CD4-positive, alpha-beta T cell treated with Interleukin-4 for 4 hours (primary cell): ENCODE data around the gene JOSD2.
"Not testable (repeated sequence)": the region's sequence is repeated elsewhere in the genome, so short reads cannot be mapped to it uniquely, and the experiment has no call there.

Experiments used
- DNase-seq: peaks from one replicate; pipeline ENCODE4 v3.0.0-alpha.2; 2020

Gene JOSD2

DNA sequence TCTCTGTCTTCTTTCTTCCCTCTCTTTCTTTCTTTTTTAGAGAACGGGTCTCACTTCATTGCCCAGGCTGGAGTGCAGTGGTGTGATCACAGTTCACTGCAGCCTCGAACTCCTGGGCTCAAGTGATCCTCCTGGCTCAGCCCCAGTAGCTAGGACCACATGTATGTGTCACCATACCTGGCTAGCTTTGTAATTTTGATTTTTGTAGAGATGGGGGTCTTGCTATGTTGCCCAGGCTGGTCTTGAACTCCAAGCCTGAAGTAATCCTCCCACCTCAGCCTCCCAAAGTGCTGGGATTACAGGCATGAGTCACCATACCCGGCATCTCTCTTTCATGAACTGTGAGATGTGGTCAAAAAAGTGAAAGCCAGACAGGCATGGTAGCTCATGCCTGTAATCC is 37.7 kb downstream of the JOSD2 start:
- not testable (repeated sequence) for DNase-seq

DNA sequence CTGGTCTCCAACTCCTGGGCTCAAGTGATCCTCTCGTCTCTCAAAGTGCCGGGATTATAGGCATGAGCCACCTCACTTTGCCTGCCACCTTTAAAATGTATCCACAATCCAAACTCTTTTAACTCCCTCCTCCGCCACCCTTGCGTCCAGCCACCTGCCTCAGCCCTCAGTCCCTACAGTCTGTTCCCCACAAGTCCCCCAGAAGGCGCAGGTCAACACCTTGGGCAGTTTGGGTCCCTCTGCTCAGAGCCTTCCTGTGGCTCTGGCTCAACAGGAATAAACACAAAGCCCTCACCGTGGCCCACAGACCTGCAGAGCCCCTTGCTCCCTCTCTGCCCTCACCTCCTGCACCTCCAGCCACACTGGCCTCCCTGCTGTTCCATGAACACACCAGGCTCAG is 42.2 kb downstream of the JOSD2 start:
- no peak for DNase-seq

DNA sequence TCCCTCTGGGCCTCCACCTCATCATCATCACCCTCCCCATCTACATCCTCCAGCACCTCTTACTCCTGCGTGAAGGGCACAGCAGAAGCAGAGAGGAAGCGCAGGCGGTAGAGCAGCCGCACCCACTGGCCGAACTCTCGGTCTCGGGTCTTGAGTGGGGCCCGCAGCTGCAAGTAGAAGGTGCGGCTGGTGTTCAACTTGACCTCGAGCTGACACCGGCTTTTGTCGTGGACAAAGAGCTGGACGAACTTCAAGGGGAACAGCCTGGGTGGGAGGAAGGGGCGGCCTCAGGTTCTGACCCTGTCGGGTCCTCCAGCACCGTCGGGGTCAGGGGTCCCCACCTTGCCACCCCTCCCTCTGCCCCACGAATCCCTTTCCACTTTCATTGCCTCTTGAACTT is 43.4 kb downstream of the JOSD2 start:
- DNase-seq: no peak

DNA sequence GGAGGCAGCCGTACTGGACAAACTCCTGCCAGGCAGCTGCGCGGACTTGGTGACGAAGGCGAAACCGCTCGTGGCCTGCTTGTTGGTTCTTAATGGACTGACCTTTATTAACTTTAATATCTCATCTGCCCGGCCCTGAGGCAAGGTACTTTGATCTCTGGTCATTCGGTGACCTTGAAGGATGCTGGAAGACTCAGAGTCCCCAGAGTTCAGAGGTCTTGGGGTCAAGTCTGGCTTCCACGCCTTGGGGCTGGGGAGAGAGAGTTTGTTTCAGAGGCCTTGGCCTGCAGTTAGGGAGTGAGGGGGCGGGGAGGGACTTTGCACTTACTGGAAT is 44.3 kb downstream of the JOSD2 start:
- no peak for DNase-seq

DNA sequence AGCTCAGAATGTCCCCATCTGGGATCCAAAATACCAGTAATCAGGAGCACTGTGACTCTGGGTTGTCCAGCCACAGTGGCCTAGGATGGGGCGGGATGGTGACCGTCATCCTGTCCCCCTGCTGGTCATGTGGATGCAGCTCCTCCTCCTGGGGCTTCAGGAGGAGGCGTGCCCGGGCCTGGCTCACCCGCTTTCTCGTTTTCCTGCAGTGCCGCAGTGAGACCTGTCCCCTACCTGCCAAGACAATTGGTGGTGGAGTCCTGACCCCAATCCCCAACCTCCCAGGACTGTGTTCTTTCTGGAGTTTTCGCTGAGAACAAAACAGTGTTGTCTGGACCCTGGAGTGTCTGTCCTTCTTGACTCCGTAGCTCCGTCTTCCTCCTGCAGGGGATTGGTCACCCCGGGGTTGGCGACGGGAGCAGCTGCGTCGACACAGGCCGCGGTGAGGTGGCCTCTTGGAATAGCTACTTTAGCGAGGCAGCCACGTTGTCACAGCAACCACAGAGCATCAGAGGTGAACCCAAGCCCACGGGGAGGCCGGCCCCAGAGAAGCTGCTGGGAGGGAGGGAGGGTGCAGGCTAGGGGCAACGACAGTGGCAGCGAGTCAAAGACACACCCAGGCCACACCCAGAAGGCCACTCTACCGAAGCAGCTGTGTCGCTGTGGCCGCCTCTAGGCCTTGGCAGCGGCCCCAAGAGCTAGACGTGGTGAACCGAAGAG is 44.8 kb downstream of the JOSD2 start:
- DNase-seq: no peak

DNA sequence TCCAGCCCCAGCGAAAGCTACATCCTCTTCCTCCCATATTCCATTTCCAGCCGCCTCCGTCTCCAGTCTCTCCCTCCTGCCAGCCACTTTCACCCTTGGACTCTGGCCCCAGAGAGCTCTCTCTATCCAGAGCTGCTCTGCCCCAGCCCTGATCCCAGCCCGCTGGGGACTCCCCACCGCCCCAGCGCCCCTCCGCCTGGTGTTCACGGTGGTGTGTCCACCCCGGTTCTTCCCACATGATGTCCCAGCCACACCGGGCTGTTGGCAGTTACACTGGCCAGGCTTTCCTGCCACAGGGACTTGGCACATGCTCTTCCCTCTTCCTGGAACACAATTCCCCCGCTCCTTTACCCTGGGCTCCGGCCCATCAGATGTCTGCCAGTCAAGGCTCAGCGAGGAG is 46.0 kb downstream of the JOSD2 start:
- DNase-seq: no peak

DNA sequence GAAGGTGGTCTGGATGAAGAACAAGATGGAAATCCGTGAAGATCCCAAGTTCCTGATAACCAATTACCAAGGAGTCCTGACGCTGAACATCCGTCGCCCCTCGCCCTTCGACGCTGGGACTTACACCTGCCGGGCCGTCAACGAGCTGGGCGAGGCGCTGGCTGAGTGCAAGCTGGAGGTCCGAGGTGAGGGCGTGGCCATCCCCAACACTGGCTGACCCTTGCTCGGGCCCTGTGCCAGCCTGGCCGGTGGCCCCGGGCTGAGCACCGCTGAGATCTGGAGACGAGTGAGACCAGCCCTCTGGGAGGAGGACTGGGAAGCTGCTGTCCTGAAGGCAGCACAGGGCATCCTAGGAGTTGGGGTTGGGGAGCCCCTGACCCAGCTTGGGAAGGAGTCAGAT is 46.6 kb downstream of the JOSD2 start:
- no peak for DNase-seq

DNA sequence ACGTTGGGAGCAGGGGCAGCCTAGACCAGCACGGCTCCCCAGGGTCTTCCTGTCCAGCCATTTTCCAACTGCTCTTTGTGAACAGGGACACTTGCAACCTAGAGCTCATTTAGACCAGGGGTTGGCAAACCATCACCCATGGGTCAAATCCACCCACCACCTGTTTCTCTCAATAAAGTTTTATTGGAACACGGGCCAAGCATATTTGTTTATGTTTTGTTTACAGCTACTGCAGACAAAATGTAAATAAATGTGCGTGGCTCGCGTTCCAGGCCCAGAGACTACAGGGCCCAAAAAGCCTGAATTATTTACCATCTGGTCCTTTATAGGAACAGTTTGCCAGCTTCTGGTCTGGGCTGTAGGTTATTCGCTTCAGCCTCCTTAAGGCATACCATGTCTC is 48.0 kb downstream of the JOSD2 start:
- no peak for DNase-seq

DNA sequence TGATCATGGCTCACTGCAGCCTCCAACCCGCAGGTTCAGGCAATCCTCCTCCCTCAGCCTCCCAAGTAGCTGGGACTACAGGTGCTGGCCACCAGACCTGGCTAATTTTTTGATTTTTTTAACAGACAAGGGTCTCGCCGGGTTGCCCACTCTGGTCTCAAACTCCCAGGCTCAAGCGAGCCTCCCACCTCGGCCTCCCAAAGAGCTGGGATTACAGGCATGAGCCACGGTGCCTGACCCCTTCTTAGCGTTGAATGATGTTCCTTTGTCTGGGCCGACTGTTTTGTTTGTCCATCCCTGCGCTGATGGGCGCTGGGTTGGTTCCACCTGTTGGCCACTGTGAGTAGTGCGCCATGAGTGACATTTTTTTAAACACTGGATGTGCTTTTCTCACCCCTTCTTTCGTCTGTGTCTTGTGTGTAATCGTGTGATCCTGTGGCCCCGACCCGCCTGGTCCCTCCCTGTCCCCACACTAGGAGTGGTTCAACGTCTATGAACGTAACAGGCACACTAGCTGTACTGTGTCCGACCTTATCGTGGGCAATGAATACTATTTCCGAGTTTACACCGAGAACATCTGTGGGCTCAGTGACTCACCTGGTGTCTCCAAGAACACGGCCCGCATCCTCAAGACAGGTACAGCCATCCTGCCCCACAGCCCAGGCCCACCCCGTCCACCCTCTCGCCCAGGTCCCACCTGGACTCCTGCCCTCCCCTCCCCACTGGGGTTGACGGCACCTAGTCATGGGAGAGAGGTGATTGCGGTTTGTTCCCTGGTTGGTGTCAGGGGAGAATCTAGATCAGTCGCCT is 49.7 kb downstream of the JOSD2 start:
- peak; percentile 66 for DNase-seq

DNA sequence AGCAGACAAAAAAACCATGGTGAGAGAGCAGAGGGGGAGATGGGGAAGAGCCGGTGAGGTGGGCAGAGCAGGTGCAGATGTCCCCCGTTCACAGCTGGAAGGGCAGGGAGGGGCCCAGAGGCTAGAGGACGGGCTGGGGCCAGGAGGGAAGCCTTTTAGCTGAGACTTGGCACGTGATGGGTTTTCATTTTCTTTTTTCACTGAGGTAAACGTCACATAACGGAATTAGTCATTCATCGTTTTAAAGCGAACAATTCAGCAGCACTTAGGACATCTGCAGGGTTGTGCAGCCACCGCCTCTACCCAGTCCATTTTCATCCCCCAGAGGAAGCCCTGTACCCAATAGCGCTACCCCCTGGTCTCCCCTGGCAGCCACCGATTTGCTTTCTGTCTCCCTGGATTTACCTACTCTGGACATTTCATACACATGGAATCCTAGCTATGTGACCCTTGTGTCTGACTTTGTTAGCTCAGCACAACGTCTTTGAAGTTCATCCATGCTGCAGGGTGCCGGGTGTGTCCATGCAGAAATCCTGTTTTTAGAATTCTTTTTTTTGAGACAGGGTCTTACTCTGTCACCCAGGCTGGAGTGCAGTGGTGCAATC is 50.7 kb downstream of the JOSD2 start:
- DNase-seq: no peak

DNA sequence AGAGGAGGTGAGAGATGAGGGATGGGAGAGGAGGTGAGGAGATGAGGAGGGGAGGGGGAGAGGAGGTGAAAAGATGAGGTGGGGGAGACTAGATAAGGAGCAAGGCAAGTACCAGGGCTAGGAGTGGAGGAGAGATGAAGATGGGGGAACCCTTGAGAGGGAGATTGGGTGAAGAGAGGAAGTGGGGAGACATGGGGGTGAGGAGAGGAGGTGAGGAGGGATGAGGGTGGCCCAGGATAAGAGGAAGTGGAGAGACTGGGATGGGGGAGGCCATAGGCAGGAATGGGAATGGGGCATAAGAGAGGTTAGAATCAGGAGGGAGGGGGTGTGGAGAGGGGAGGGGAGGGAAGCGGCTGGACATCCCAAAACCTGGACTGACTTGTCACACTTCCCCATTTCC is 51.4 kb downstream of the JOSD2 start:
- DNase-seq: no peak

DNA sequence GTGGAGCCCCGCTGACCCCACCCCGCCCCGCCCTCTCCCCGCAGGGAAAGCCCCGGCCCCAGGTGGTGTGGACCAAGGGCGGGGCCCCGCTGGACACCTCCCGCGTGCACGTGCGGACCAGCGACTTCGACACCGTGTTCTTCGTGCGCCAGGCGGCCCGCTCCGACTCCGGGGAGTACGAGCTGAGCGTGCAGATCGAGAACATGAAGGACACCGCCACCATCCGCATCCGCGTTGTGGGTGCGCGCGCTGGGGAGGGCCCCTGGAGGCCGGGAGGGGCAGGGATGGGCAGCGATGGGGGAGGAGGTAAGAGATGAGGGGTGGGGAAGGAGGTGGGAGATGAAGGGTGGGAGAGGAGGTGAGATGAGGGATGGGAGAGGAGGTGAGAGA is 51.9 kb downstream of the JOSD2 start:
- DNase-seq: no peak

DNA sequence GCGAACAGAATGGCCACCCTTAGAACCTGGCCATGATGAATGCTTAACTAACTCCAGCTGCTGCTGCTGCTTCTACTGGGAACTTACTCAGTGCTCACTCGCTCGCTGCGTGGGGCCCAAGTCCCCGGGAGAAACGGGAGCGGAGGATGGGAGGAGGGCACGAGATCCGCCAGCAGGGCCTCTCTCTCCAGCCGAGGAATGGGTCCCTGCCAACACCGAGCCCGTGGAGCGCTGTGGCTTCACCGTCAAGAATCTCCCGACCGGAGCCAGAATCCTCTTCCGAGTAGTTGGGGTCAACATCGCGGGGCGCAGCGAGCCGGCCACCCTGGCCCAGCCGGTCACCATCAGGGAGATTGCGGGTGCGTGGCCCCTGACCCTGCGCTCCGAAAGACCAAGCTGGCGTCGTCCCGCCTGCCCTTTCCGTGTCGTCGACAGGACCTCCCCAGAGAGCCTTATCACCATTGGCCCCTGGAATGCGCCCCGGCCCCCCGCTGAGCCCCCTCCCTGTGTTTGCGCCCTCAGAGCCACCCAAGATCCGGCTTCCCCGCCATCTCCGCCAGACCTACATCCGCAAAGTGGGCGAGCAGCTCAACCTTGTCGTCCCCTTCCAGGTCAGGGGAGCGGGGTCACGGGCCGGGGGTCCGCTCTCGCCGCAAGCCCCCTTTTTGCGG is 52.5 kb downstream of the JOSD2 start:
- DNase-seq: no peak

DNA sequence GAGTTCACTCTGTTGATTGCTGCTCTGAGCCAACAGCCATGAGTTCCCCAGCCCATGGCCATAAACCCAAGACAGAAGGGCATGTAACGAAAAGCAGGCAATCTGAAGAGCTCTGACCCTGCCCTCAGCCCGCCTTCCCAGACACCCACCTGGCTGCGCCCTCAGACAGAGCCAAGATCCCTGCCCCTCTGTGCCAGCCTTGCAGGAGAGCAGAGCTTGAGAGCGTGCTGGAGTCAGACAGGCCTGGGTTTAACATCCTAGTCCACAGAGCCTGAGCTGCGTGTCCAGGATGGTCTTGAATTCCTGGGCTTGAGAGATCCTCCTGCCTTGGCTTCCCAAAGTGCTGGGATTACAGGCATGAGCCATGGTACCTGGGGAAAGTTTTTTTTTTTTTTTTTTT is 53.7 kb downstream of the JOSD2 start:
- no peak for DNase-seq
